Measurements from ENCODE around the gene PJVK. TPM values are rescaled to one million over a fixed set of nuclear protein-coding genes. Genes with fewer than 3 reads are reported as not detected.

The PJVK gene
- total and polyA plus RNA-seq, 2 of the 13 experiments (the other 11 are each of a cell fraction or from before 2014, with no cell fraction given) = 1.2 to 2.6 TPM

- no peak for TF ChIP-seq FOXM1 (CRISPR knock-in tag; IDR thresholded peaks at IDR 0.05)
- peak; percentile 86 for TF ChIP-seq ZMYM4 (CRISPR knock-in tag; IDR thresholded peaks at IDR 0.05)
- TF ChIP-seq BCL6 (CRISPR knock-in tag; IDR thresholded peaks at IDR 0.05) = peak; percentile 46; the same call in 1 of the 2 replicates
- TF ChIP-seq PATZ1 (CRISPR knock-in tag; IDR thresholded peaks at IDR 0.05) = peak; percentile 86
- no peak for TF ChIP-seq SKI (IDR thresholded peaks at IDR 0.05; ENCODE audit: partially characterized antibody)
- peak; percentile 91; the same call in 1 of the 2 replicates for TF ChIP-seq ZFP90 (CRISPR knock-in tag; IDR thresholded peaks at IDR 0.05; ENCODE audit: borderline replicate concordance)
- peak; percentile 84 for TF ChIP-seq ZGPAT (CRISPR knock-in tag; IDR thresholded peaks at IDR 0.05)
- TF ChIP-seq SIN3A (IDR thresholded peaks at IDR 0.05; ENCODE audit: borderline replicate concordance, low read depth, low read length) = peak; percentile 90; the same call in 1 of the 2 replicates
- TF ChIP-seq SALL1 (CRISPR knock-in tag; IDR thresholded peaks at IDR 0.05) = peak; percentile 73
- no peak for TF ChIP-seq TBP (CRISPR knock-in tag; IDR thresholded peaks at IDR 0.05)
- no peak for TF ChIP-seq ATAD3A (CRISPR knock-in tag; IDR thresholded peaks at IDR 0.05)
- TF ChIP-seq ZNF841 (CRISPR knock-in tag; IDR thresholded peaks at IDR 0.05; ENCODE audit: borderline replicate concordance) = no peak
- TF ChIP-seq AHDC1 (CRISPR knock-in tag; IDR thresholded peaks at IDR 0.05; ENCODE audit: borderline replicate concordance) = no peak; the same call in 1 of the 2 replicates
- TF ChIP-seq ZBTB14 (CRISPR knock-in tag; IDR thresholded peaks at IDR 0.05) = 0 out of 2 replicates have a peak, but pooled peaks have one; percentile 37
- peak; percentile 50; the same call in 1 of the 2 replicates for TF ChIP-seq MTA1 (CRISPR knock-in tag; IDR thresholded peaks at IDR 0.05; ENCODE audit: borderline replicate concordance)
- TF ChIP-seq STAT5B (CRISPR knock-in tag; IDR thresholded peaks at IDR 0.05) = peak; percentile 52; the same call in 1 of the 2 replicates
- TF ChIP-seq FOXK1 (CRISPR knock-in tag; IDR thresholded peaks at IDR 0.05; ENCODE audit: borderline replicate concordance, low read depth) = no peak
- peak; percentile 87 for TF ChIP-seq HOXA3 (CRISPR knock-in tag; IDR thresholded peaks at IDR 0.05)
- TF ChIP-seq ZIK1 (CRISPR knock-in tag; IDR thresholded peaks at IDR 0.05; ENCODE audit: borderline replicate concordance, low read depth) = 0 out of 2 replicates have a peak, but pooled peaks have one; percentile 78
These were observed 27.5 kb downstream of the PJVK start, which contains the start of gene FKBP7 (continued) for GRCh38 chr2:178478439-178479274.
